Lower leg skin (tissue), 3 donors: ENCODE measurements around the gene DNMT3L.
"Not testable (repeated sequence)": the region's sequence is repeated elsewhere in the genome, so short reads cannot be mapped to it uniquely, and the experiment has no call there.

Experiments
- POLR2A ChIP-seq, 2 donors: fragments of 450-650 bp; IDR thresholded peaks; one replicate each; pipeline ENCODE4 v1.6.1; 2016 to 2017; ENCODE audit warnings: antibody characterized with exemption in 2 of 2, mild to moderate bottlenecking in 1 of 2, moderate library complexity in 1 of 2
- TF ChIP-seq, protein P1 (sequence below), 3 donors: fragments of 450-650 bp; IDR thresholded peaks; one replicate each; pipeline ENCODE4 v1.5.1; 2016; ENCODE audit warnings: antibody characterized with exemption in 3 of 3, mild to moderate bottlenecking in 3 of 3, moderate library complexity in 2 of 3

DNA sequence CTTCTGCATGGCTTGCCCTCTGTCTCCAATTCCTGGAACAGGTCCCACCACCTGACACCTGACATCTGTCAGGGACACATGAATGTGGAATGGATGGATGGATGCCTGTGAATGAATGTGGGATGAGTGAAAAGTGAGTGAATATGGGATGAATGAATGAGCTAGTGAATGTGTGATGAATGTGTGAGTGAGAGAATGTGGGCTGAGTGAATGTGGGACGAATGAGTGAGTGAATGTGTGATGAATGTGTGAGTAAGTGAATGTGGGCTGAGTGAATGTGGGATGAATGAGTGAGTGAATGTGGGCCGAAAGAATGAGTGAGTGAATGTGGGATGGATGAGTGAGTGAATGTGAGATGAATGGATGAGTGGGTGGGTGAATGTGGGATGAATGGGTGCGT is 50.1 kb downstream of the DNMT3L start:
- TF ChIP-seq, protein P1, sequence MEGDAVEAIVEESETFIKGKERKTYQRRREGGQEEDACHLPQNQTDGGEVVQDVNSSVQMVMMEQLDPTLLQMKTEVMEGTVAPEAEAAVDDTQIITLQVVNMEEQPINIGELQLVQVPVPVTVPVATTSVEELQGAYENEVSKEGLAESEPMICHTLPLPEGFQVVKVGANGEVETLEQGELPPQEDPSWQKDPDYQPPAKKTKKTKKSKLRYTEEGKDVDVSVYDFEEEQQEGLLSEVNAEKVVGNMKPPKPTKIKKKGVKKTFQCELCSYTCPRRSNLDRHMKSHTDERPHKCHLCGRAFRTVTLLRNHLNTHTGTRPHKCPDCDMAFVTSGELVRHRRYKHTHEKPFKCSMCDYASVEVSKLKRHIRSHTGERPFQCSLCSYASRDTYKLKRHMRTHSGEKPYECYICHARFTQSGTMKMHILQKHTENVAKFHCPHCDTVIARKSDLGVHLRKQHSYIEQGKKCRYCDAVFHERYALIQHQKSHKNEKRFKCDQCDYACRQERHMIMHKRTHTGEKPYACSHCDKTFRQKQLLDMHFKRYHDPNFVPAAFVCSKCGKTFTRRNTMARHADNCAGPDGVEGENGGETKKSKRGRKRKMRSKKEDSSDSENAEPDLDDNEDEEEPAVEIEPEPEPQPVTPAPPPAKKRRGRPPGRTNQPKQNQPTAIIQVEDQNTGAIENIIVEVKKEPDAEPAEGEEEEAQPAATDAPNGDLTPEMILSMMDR (IDR thresholded peaks at IDR 0.05) = not testable (repeated sequence)
- not testable (repeated sequence) for TF ChIP-seq POLR2A (IDR thresholded peaks at IDR 0.05)
